Tibial artery (tissue), 4 donors: Measurements from ENCODE around the gene NELL2.

ENCODE experiments used
- DNase-seq, 2 donors: peaks; one replicate each; pipeline ENCODE4 v3.0.0-alpha.2; 2019
- H3K27ac ChIP-seq, 2 donors: fragments of 200-600 bp; sonication (generic) in 1 of 2; 1 replicate in 1 of 2; 2 replicates in 1 of 2; pipeline ENCODE4 v1.5.1; 2018 to 2019; ENCODE audit warnings: mild to moderate bottlenecking in 1 of 2
- H3K27me3 ChIP-seq, 2 donors: fragments of 200-600 bp; sonication (generic) in 1 of 2; one replicate each; pipeline versions ENCODE4 v1.5.1 to v1.6.0; 2016 to 2019
- H3K36me3 ChIP-seq, 3 donors: fragments of 200-600 bp; sonication (generic) in 2 of 3; one replicate each; pipeline ENCODE4 v1.5.1; 2016 to 2019; ENCODE audit warnings: mild to moderate bottlenecking in 2 of 3
- H3K4me1 ChIP-seq, 4 donors: fragments of 200-600 bp; sonication (generic) in 2 of 4; 1 replicate in 3 of 4; 2 replicates in 1 of 4; pipeline ENCODE4 v1.5.1; 2016 to 2019
- H3K4me3 ChIP-seq, 2 donors: fragments of 200-600 bp; sonication (generic) in 1 of 2; 1 replicate in 1 of 2; 2 replicates in 1 of 2; pipeline ENCODE4 v1.5.1; 2018 to 2019; ENCODE audit warnings: mild to moderate bottlenecking in 2 of 2
- H3K9me3 ChIP-seq, 3 donors: fragments of 200-600 bp; sonication (generic) in 1 of 3; one replicate each; pipeline ENCODE4 v1.5.1; 2016 to 2019
- CTCF ChIP-seq, 2 experiments: fragments of 200-600 bp in 1 of 2; fragments of 450-650 bp in 1 of 2; IDR thresholded peaks; one replicate each; pipeline ENCODE4 v1.5.1; 2017 to 2019; ENCODE audit warnings: antibody characterized with exemption in 2 of 2, mild to moderate bottlenecking in 1 of 2, moderate library complexity in 1 of 2
- intact Hi-C: fragments of 100-400 bp; cut with DNase I; formaldehyde crosslinking; loops from one replicate; pipeline ENCODE4 v1.15.0; 2023; ENCODE audit warnings: low total_unique reads

The NELL2 gene

GRCh38 chr12:44859998-44860689 lies 16.0 kb downstream of the NELL2 start:
- H3K4me1 ChIP-seq, result no peaks in the 10 kb centered on the region
- H3K9me3 ChIP-seq, result peaks cover 0 to 11% (median 7%) of the 10 kb centered on the region in 3 donors
- TF ChIP-seq CTCF (IDR thresholded peaks at IDR 0.05), result no peak
- no peak for DNase-seq
- intact Hi-C loops, result no loop called here
- H3K4me3 ChIP-seq, result no peak overlapping the region
- H3K27ac ChIP-seq, result no peak overlapping the region
- no peaks in the 10 kb centered on the region for H3K36me3 ChIP-seq
- H3K27me3 ChIP-seq, result no peaks in the 10 kb centered on the region

GRCh38 chr12:44858226-44858855 lies 17.8 kb downstream of the NELL2 start:
- no peak overlapping the region for H3K27ac ChIP-seq
- no peak overlapping the region for H3K4me3 ChIP-seq
- peaks cover 0 to 10% (median 7%) of the 10 kb centered on the region in 3 donors for H3K9me3 ChIP-seq
- H3K36me3 ChIP-seq, result no peaks in the 10 kb centered on the region
- intact Hi-C loops, result no loop called here
- H3K4me1 ChIP-seq, result no peaks in the 10 kb centered on the region
- no peaks in the 10 kb centered on the region for H3K27me3 ChIP-seq
- no peak for TF ChIP-seq CTCF (IDR thresholded peaks at IDR 0.05)
- no peak for DNase-seq

- DNase-seq, result no peak
- Histone ChIP-seq H3K36me3 (no peaks in the 10 kb centered on the region), H3K27me3 (no peaks in the 10 kb centered on the region), H3K27ac (no peak overlapping the region), H3K4me1 (no peaks in the 10 kb centered on the region), H3K4me3 (no peak overlapping the region), H3K9me3 (no peaks in the 10 kb centered on the region)
- intact Hi-C loops, result no loop called here
- TF ChIP-seq CTCF (IDR thresholded peaks at IDR 0.05), result no peak
Measured at GRCh38 chr12:44852483-44852882, 23.6 kb downstream of the NELL2 start.

GRCh38 chr12:44851586-44851985 lies 24.5 kb downstream of the NELL2 start:
- no peak for DNase-seq
- H3K4me3 ChIP-seq, result no peak overlapping the region
- no peak overlapping the region for H3K27ac ChIP-seq
- intact Hi-C loops, result no loop called here
- H3K9me3 ChIP-seq, result no peaks in the 10 kb centered on the region
- no peaks in the 10 kb centered on the region for H3K4me1 ChIP-seq
- no peaks in the 10 kb centered on the region for H3K36me3 ChIP-seq
- TF ChIP-seq CTCF (IDR thresholded peaks at IDR 0.05), result no peak
- no peaks in the 10 kb centered on the region for H3K27me3 ChIP-seq

GRCh38 chr12:44848703-44849085 lies 27.4 kb downstream of the NELL2 start:
- no peaks in the 10 kb centered on the region for H3K36me3 ChIP-seq
- no peak for DNase-seq
- no peak for TF ChIP-seq CTCF (IDR thresholded peaks at IDR 0.05)
- H3K27ac ChIP-seq, result no peak overlapping the region
- no peaks in the 10 kb centered on the region for H3K27me3 ChIP-seq
- H3K4me1 ChIP-seq, result no peaks in the 10 kb centered on the region
- H3K9me3 ChIP-seq, result no peaks in the 10 kb centered on the region
- intact Hi-C loops, result no loop called here
- no peak overlapping the region for H3K4me3 ChIP-seq
